SHP77 treated with DMSO at 0.1 percent for 48 hours (cell line): ENCODE results near the gene IDUA.
"Not testable (repeated sequence)": the region's sequence is repeated elsewhere in the genome, so short reads cannot be mapped to it uniquely, and the experiment has no call there.

Experiments
- DNase-seq: peaks from one replicate; lab custom pipeline; 2025; lab: John Stamatoyannopoulos, UW

IDUA gene

GRCh38 chr4:986879-987623, at the start of gene IDUA:
Gene IDUA, plus strand, starts transcription at chr4:987044. Its CDS starts 41 bp downstream, at chr4:987085.
- no peak for DNase-seq

- not testable (repeated sequence) for DNase-seq
Measured at GRCh38 chr4:939508-939907, 47.3 kb upstream of the IDUA start.

GRCh38 chr4:945274-946102, 41.4 kb upstream of the IDUA start:
- no peak for DNase-seq

GRCh38 chr4:946103-946450, 40.8 kb upstream of the IDUA start:
- no peak for DNase-seq

- no peak for DNase-seq
Measured at GRCh38 chr4:946517-947471, 40.0 kb upstream of the IDUA start.

GRCh38 chr4:947491-947971, 39.3 kb upstream of the IDUA start:
- DNase-seq = no peak

GRCh38 chr4:948101-948935, 38.5 kb upstream of the IDUA start:
- DNase-seq = no peak

- DNase-seq = no peak
Measured at GRCh38 chr4:948936-949300, 37.9 kb upstream of the IDUA start.

GRCh38 chr4:949656-950055, 37.2 kb upstream of the IDUA start:
- DNase-seq = no peak

GRCh38 chr4:950136-951020, 36.5 kb upstream of the IDUA start:
- no peak for DNase-seq

- no peak for DNase-seq
Measured at GRCh38 chr4:951186-951585, 35.7 kb upstream of the IDUA start.

- DNase-seq = no peak
Measured at GRCh38 chr4:951594-952468, 35.0 kb upstream of the IDUA start.

- no peak for DNase-seq
Measured at GRCh38 chr4:952881-953573, 33.8 kb upstream of the IDUA start.

- DNase-seq = no peak
Measured at GRCh38 chr4:953574-953915, 33.3 kb upstream of the IDUA start.

GRCh38 chr4:954211-955020, 32.4 kb upstream of the IDUA start:
- DNase-seq = no peak

GRCh38 chr4:955161-955921, 31.5 kb upstream of the IDUA start:
- DNase-seq = no peak

GRCh38 chr4:955931-956381, 30.9 kb upstream of the IDUA start:
- DNase-seq = no peak
